ENCODE results near the gene JAML.

GRCh38 chr11:118149493-118149892 lies 75.3 kb downstream of the JAML start:
- TF ChIP-seq, protein P1, sequence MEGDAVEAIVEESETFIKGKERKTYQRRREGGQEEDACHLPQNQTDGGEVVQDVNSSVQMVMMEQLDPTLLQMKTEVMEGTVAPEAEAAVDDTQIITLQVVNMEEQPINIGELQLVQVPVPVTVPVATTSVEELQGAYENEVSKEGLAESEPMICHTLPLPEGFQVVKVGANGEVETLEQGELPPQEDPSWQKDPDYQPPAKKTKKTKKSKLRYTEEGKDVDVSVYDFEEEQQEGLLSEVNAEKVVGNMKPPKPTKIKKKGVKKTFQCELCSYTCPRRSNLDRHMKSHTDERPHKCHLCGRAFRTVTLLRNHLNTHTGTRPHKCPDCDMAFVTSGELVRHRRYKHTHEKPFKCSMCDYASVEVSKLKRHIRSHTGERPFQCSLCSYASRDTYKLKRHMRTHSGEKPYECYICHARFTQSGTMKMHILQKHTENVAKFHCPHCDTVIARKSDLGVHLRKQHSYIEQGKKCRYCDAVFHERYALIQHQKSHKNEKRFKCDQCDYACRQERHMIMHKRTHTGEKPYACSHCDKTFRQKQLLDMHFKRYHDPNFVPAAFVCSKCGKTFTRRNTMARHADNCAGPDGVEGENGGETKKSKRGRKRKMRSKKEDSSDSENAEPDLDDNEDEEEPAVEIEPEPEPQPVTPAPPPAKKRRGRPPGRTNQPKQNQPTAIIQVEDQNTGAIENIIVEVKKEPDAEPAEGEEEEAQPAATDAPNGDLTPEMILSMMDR (IDR thresholded peaks at IDR 0.05) = no peak
- TF ChIP-seq POLR2A (IDR thresholded peaks at IDR 0.05) = no peak
- TF ChIP-seq EP300 (IDR thresholded peaks at IDR 0.05) = no peak
- TF ChIP-seq POLR2AphosphoS5 (IDR thresholded peaks at IDR 0.05) = no peak
